Right ventricle myocardium superior (tissue), 1 donor: ENCODE measurements around the gene ADAM10. TPM values are rescaled to one million over a fixed set of nuclear protein-coding genes. Genes with fewer than 3 reads are reported as not detected.

Experiments used
- ATAC-seq: fragments of 200-7000 bp; cut with Tn5 transposase; one replicate; pipeline ENCODE4 v1.9.1; 2020; ENCODE audit warnings: mild to moderate bottlenecking; ENCODE audit not compliant: poor library complexity
- DNase-seq: peaks from one replicate; pipeline ENCODE4 v3.0.0-alpha.2; 2020
- intact Hi-C: fragments of 100-400 bp; cut with DNase I; formaldehyde crosslinking; loops from one replicate; pipeline ENCODE4 v1.11.2; 2022
- total RNA-seq: library from RNA; stranded (reverse); fragmentation: NEBNext Ultra II Directional; extraction: Animal tissue kit (Norgen Biotek cat#: 25700); gene quantifications from one replicate; pipeline ENCODE4 v1.2.1, GENCODE V29; 2021
- donor health status: DM: no; HTN: yes; CAD: no; lungs with severe emphysema.

Gene ADAM10
- total RNA-seq, 1 donor from 2014 or later: 69.7 TPM

DNA sequence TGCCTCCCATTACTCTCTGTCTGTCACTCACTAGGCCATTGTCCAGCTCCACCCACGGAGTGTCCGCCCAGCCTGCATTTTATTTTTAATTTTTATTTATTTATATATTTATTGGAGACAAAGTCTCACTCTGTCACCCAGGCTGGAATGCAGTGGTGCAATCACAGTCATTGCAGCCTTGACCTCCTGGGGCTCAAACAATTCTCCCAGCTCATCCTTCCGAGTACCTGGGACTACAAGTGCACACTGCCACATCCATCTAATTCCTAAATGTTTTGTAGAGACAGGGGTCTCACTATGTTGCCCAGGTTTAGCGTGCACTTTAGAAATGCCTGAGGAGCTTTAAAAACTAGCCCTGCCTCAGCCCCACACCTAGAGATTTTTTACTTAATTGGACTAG is 176.2 kb downstream of the ADAM10 start:
- ATAC-seq: no peak
- DNase-seq: no peak
- intact Hi-C loops: no loop called here

DNA sequence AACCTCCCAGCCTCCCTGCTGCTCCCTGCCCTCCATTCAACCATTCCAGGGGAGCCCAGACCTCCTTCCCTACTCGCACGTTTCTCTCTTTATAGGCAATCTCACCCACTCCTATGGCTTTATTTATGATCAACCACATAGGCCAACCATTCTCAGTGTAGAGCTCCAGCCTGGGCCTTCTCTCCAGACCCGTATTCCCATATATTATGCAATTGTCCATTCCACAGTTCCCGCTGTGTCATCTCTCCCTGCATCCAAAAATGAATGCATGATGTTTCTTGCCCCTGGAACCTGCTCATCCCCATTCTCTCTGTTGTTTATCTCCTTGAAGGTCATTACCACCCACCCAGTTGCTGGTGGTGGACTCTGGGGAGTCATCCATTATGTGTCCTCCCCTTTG is 177.0 kb downstream of the ADAM10 start:
- ATAC-seq (no peak), DNase-seq (no peak)
- intact Hi-C loops: no loop called here

DNA sequence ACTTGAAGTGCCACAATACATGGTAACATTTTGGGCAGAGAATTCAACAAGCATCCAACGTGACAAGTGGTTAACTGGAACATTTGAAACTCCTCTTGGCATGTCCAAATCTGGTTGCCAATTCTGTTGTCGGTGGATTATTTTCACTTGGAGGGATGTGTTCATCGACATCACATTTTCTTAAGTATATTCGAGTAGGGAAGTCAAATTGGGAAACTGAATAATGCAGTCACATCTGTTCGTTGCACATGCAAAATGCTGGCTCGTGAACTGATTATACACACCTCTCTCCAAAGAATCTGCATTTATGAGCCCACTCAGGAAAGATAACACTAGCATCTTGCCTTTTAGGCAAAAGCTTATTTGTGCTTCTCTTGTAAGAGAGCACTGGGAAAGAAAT is 178.0 kb downstream of the ADAM10 start:
- ATAC-seq: no peak
- no peak for DNase-seq
- intact Hi-C loops: no loop called here

DNA sequence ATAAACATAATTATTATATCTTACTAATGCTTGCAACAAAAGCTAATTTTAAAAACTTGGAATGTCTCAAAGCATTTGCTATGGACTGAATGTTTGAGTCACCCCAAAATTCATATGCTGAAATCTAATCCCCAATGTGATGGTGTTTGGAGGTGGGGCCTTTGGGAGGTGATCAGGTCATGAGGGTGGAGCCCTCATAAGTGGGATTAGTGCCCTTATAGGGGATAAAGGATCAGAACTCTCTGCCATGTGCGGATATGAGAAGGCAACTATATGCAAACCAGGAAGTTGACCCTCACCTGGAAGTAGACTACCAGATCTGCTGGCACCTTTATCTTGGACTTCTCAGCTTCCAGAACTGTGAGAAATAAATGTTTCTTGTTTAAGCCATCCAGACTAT is 180.1 kb downstream of the ADAM10 start:
- no peak for ATAC-seq
- intact Hi-C loops: no loop called here
- DNase-seq: no peak

DNA sequence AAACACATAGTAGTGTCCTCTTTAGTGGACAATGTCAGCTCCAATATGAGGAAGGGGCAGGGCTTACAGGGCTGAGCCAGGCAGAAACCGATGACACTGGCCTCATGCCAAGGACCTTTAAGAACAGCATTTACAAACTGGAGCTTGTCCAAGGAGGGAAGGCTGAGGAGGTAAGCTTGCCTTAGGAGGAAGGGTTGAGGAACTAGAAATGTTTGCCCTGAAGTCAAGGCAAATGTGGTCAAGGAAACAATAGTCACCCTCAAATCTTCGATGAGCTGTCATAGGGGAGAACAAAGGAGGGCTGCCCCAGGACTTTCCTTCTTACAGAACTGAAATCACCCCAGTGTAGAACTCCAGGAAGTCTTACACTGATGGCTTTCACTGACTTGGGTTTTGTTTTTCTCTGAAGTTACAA is 181.3 kb downstream of the ADAM10 start:
- intact Hi-C loops: no loop called here
- DNase-seq (no peak), ATAC-seq (peak; percentile 57)

DNA sequence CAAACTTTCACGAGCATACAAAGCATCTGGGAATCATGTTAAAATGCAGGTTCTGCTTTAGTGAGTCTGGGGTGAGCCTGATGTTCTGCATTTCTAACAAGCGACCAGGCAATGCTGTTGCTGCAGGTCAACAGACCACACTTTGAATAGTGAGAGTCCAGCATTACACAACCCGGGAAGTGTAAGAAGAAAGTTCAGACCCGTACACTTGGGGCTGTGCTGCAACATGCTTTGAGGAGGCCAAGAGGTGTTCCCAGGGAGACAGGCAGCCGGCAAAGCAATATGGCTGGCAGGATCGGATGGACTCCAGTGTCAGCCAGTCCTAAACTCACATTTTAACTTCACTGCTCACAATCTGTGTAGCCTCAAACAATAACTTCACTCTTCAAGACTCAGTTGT is 183.5 kb downstream of the ADAM10 start:
- DNase-seq: no peak
- intact Hi-C loops: no loop called here
- ATAC-seq: no peak

DNA sequence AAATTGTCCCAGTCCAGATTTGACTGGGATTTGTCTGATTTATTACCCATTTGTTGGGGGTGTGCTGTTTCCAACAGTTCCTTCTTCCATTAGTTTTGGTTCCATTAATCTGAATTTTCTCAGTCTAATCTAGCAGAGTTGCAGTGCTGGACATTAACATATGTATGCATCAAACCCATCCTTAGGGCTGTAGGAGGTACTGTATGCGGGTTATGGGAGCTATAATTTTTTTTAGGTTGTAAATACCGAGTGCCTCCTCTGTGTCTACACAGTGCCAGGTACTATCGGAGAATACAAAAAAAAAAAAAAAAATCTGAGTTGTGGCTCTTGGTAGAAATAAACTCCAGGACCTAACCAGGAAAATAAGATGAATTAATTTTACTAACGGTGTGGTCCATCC is 183.9 kb downstream of the ADAM10 start:
- intact Hi-C loops: no loop called here
- DNase-seq (no peak), ATAC-seq (no peak)

DNA sequence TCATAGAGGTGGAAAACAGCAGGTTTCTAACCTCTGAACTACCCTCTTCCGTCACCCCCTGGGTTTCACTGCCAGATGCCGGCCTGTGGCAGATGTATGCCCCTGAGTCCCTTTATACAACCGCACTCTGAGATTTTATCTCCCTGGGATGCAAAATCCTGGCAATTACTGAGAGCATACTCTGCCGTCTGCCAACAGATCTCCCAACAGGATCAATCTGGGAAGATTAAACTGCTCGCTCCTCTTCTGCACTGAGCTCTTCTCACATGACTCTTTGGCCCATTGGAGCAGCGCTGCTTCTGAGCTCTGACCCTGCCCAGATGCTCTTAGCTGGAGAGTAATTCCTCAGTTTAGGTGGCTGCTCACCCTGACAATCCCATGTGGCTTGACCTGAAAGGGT is 184.5 kb downstream of the ADAM10 start:
- ATAC-seq: no peak
- no peak for DNase-seq
- intact Hi-C loops: no loop called here

DNA sequence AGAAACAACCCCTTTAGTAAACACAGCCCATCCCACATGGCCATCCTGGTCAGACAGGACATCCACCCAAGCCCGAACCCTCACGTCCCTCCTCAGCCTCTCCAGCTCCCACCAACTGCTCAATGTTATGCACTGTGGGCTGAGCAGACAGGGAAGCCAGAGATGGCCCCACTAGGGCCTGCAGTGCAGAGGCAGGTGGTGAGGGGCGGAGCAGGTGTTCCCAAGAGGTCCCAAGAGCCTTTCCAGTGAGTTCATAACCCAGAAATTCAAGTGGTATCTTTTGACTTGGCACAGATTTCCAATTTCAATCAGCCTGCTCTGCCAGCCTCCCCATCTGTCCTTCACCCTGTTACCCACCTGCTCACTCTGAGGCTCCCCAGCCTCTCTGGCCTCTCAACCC is 187.4 kb downstream of the ADAM10 start:
- DNase-seq (no peak), ATAC-seq (no peak)
- intact Hi-C loops: no loop called here

DNA sequence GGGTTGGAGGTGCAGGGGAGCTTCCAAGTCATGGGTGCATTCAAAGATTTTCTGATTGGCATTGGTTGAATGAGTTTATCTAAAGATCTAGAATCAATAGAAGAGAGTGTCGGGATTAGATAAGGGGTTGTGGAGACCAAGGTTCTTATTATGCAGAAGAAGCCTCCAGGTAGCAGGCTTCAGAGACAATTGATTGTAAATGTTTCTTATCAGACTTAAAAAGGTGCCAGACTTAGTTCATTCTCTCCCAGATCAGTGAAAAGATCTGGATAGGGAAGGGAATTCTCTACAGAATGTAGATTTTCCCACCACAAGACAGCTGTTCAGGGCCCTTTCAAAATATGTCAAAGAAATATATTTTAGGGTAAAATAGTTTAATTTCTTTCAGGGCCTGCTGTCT is 188.2 kb downstream of the ADAM10 start:
- intact Hi-C loops: no loop called here
- ATAC-seq (no peak), DNase-seq (no peak)

DNA sequence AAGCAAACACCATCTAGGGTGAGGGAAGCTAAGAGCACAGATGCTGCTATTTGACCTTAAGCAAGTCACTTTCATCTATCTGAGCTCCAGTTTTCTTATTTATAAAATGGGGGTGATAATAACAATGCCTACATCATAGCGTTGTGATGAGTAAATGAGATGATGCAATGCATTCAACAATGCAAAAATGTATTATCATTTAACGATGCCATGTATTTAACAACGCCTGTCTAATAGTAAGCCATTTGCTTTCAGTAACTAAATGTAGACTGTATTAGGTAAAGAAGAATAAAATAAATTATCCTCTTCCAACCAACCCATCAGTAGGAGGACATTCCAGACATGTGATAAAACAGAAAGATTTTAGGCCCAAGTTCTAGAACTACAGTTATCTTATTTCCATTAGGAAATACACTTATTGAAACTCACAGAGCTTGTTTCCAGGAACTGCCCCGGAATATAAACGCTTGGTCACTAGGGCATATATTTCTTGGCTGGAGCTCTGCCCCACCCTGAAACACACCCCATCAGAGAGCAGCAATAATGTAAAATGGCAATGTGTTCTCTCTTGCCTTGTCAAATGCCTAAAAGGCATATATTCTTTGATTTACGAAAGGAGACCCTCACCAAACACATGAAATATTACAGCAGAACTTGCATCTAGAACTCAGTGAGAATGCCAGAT is 189.5 kb downstream of the ADAM10 start:
- ATAC-seq (no peak), DNase-seq (no peak)
- intact Hi-C loops: no loop called here

DNA sequence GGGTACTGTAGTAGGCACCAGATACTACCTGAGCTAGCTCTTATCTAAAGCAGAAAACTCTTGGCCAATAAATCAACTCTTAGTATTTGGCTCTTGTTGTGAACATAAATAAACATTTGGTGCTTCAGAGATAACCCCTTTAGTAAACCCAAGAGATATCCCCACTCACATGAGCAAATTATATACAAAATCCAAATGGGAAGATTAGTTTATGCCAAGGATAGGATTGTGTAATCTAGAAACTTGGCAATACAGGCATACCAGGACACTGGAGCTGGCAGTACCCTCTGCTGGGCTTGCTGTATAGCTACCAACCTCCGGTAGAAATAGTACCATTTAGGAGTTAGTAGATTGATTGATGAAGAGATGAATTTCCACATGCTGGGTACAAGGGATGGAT is 190.7 kb downstream of the ADAM10 start:
- intact Hi-C loops: no loop called here
- ATAC-seq (no peak), DNase-seq (no peak)

DNA sequence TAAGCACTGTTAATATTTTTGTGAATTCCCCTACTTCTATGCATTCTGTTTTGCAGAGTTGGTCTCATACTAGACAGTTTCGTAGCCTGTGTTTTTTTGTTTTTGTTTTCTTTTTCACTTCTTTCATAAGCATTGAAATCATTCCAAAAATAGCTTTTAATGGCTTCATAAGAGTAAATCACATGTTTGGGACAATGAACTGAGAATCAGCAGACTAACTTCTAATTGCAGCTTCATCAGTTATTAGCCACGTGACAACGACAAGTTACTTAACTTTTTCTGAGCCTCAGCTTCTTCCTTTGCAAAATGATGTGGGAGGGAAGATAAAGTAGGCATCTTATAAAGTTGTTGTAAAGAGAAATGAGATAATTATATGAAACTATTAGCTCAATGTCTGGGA is 193.0 kb downstream of the ADAM10 start:
- intact Hi-C loops: no loop called here
- no peak for DNase-seq
- no peak for ATAC-seq

DNA sequence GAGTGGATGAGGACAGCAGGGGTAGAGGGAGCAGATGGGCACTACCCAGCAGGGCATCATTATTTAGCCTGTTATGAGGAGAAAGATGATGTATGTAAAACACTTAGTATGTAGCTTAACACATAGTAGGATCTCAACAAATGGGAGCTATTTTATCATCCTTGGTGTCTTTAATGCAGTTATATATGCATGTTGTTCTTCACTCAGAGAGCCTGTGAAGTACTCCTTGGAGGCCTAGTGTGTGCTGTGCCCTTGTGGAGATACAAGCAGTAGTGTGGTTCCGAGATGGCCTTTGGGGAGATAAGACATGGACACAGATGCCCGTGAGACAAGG is 193.5 kb downstream of the ADAM10 start:
- ATAC-seq (no peak), DNase-seq (no peak)
- intact Hi-C loops: no loop called here

DNA sequence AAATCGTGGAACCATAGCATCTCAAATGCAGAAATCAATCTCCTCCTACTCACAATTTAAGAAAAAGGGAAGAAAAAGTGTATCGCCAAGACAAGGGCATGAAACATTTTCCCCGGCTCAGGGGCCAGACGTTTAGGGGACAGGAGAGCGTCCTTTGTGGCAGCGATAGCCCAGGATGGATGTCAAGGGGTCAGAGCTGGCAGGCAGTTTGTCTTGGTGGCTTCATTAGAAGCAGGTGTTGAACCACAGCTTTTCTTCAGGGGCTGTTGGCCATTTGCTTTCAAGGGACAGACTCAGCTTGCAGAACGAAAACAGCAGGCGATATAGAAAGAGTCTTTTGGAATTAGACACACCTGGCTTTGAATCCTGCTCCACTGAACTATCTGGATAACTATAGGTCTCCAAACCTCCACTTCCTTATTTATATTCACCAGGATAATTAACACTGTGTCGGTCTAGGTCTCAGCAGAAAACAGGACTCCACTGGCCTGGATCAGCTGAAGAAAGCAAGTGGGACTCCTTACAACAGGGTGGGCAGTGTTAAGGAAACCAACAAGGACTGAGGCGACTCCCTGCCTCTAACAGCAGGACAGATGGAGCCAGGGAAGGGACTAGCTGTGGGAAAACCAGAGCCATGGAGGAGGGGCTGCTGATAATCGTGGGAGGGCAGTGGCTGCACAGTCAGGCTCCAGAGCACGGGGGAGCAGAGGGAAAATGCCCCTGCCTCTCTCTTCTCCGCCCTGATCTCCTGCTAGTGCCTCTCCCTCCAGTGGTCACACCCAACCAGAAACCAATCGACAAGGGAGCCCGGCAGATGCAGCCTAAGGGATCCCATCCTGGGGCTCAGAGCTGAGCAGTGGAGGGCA is 194.1 kb downstream of the ADAM10 start:
- DNase-seq: no peak
- ATAC-seq: no peak
- intact Hi-C loops: no loop called here

DNA sequence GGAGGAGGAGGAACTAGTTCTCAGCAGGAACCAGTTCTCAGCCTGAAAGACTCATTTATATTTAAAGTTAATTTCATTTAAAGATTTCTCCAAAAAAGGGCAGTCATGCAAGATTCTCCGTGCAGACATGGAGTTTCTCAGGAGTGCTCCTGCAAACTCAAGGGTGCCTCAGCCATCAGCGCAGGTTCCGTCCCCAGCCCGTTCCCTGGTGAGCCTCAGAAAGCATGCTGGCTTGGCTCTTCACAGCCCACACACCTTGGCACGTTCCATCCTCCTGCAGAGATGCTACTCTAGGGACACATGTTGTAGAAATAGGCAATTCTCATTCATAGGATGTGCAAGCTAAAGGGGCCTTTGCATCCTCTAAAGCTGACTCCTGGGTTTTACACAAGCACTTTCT is 194.7 kb downstream of the ADAM10 start:
- intact Hi-C loops: no loop called here
- no peak for DNase-seq
- no peak for ATAC-seq

DNA sequence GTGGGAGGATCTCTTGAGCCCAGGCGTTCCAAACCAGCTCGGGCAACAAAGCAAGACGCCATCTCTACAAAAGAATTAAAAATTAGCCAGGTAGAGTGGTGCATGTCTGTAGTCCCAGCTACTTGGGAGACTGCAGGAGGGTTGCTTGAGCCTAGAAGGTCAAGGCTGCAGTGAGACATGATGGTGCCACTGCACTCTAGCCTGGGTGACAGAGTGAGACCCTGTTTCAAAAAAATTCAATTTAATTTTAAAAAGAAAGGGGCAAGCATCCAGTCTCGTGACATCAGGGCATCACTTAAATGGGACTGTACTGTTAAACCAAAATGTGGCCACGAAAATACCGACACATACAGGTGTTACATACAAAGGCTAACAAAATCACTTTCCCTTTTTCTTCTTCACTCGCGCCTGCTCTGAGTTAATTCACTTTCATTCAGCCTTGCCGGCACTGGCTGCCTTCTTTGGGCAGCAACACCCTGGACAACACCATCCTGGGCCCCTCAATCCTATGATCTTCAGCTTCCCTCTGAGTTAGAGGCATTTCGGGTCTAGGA is 196.1 kb downstream of the ADAM10 start:
- ATAC-seq: no peak
- no peak for DNase-seq
- intact Hi-C loops: no loop called here

DNA sequence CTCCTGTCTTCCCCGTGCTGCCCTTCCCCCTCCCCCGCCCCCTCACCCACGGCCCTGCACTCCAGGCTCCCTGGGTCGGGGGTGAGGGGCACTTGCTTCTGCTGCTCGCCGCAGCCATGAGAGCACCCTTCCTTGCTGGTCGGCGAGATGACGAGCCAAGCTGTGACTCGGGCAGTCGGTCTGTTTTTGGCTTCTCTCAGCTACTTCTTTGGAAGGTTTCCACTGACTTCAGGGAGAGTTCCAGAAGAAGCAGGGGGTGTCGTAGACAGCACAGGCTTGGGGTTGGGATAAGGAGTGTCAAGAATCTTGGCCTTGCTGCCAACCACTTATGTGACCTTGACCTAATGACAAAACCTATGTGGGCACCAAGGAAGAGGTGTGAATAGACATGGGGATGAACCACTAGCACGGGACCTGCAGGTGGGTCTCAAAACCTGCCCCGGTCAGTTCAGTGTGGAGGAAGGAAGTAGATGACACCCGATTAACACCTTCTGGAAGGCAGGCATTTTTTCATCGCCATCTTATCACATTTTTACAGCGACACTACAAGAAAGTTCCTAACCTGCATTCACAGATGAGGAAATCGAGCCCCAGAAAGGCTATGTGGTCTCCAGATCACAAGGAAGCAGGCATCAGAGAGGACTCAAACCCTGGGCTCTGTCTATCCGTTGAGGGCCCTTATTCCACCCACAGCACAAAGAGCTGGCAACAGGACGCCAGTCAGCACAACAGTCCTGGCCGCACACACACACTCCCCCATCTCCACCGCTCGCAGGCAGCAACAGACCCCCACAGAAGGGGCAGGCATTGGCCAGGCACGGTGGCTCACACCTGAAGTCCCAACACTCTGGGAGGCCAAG is 196.8 kb downstream of the ADAM10 start:
- DNase-seq (no peak), ATAC-seq (peak; percentile 7)
- intact Hi-C loops: no loop called here

DNA sequence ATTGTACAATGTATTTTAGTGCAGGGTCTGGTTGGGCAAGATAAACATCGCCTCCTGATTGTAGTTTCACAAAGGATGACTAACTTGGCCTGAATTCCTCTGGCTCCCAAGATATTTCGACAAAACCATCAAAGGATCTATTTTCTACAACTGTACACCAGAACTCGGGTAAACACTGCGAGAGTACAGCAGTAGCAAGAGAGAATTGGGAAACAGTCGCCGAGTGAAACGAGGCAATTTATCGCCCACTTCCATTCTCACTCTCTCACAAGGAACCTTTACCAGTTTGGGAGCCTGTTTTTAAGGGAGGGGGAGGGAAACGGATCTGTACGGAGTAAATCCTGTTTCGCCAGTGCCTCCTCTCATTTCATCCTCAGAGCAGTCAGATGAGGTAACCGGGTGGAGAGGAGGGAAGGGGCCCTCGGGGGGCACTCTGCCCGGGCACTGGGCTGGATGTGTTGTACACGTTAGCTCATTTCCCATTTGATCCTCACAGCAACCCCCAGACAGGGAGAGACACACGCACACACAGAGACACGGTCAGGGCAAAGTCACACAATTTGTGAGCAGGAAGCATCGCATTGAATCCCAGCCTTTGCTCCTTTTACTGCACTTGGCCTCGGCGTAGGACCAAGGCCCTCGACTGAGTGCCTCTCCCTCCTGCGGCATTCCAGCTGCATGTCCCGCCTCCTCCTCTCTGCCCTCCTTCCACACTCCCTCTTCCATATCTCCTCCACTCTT is 197.6 kb downstream of the ADAM10 start:
- ATAC-seq: peak; percentile 9
- intact Hi-C loops: no loop called here
- no peak for DNase-seq
